PFSK-1 (cell line): ENCODE measurements around the gene MAD1L1.

Source experiments
- FOXP2 ChIP-seq: optimal IDR thresholded peaks from 2 replicates; pipeline ENCODE3; 2011; ENCODE audit warnings: borderline replicate concordance, control low read depth, inconsistent platforms; ENCODE audit not compliant: insufficient read depth; ENCODE audit errors: extremely low read length, extremely low read depth
- POLR2AphosphoS5 ChIP-seq: IDR thresholded peaks from 2 replicates; pipeline ENCODE4 v1.6.1; 2012; ENCODE audit warnings: low read depth, mild to moderate bottlenecking, control low read depth, low read length, moderate library complexity
- SIN3A ChIP-seq: IDR thresholded peaks from 2 replicates; pipeline ENCODE4 v1.6.1; 2012; ENCODE audit warnings: mild to moderate bottlenecking, low read length, moderate library complexity, borderline replicate concordance; ENCODE audit not compliant: insufficient read depth
- TAF1 ChIP-seq: IDR thresholded peaks from 2 replicates; pipeline ENCODE4 v1.6.1; 2012; ENCODE audit warnings: low read length, control low read depth, borderline replicate concordance; ENCODE audit not compliant: insufficient read depth
- TF ChIP-seq, protein P1 (sequence below), 2 experiments: IDR thresholded peaks; 2 replicates each; pipeline versions ENCODE4 v1.6.1 to v1.8.0; 2011 to 2012; ENCODE audit warnings: low read depth in 2 of 2, low read length in 2 of 2, control low read depth in 1 of 2, inconsistent platforms in 1 of 2, mild to moderate bottlenecking in 1 of 2, moderate library complexity in 1 of 2; ENCODE audit not compliant: insufficient read depth in 1 of 2

Gene MAD1L1

DNA sequence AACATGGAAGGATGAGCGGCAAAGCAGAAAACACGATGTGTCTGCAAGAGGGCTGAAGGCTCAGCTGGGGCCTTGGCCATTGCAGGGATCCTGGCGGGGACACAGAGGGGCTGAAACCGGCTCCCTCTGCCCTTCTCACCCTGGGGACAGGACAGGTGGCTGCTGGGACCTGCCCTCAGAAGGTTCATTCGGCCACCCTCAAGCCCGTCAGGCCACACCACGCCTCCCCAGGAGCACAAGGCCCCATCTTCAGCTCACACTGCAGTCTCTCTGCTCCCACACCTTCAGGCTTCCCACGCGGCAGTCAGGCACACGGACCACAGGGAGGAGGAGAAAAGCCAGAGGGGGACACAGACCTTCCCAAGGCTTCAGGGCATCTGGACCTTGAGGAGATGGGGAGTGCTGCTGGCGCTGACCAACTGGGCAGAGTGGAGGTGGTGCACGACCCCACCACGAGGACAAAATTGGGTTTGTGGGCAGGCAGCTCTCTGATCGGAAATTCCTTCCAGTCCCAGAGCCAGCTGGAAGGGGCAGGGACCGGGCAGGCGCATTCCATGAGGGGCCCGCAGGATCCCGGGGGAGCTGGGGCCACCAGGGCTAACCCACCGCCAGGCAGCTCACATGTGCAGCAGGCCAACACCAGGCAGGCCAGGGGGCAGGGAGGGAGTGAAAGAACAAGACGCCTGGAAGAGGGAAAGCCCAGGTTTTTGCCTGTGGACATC lies 104.0 kb downstream of the MAD1L1 start:
- TF ChIP-seq, protein P1, sequence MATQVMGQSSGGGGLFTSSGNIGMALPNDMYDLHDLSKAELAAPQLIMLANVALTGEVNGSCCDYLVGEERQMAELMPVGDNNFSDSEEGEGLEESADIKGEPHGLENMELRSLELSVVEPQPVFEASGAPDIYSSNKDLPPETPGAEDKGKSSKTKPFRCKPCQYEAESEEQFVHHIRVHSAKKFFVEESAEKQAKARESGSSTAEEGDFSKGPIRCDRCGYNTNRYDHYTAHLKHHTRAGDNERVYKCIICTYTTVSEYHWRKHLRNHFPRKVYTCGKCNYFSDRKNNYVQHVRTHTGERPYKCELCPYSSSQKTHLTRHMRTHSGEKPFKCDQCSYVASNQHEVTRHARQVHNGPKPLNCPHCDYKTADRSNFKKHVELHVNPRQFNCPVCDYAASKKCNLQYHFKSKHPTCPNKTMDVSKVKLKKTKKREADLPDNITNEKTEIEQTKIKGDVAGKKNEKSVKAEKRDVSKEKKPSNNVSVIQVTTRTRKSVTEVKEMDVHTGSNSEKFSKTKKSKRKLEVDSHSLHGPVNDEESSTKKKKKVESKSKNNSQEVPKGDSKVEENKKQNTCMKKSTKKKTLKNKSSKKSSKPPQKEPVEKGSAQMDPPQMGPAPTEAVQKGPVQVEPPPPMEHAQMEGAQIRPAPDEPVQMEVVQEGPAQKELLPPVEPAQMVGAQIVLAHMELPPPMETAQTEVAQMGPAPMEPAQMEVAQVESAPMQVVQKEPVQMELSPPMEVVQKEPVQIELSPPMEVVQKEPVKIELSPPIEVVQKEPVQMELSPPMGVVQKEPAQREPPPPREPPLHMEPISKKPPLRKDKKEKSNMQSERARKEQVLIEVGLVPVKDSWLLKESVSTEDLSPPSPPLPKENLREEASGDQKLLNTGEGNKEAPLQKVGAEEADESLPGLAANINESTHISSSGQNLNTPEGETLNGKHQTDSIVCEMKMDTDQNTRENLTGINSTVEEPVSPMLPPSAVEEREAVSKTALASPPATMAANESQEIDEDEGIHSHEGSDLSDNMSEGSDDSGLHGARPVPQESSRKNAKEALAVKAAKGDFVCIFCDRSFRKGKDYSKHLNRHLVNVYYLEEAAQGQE (IDR thresholded peaks at IDR 0.05; ENCODE audit: insufficient read depth in 1 of 2, low read depth in 2 of 2, low read length in 2 of 2): no peak
- TF ChIP-seq FOXP2: no peak
- TF ChIP-seq POLR2AphosphoS5: no peak
- no peak for TF ChIP-seq TAF1
- no peak for TF ChIP-seq SIN3A

DNA sequence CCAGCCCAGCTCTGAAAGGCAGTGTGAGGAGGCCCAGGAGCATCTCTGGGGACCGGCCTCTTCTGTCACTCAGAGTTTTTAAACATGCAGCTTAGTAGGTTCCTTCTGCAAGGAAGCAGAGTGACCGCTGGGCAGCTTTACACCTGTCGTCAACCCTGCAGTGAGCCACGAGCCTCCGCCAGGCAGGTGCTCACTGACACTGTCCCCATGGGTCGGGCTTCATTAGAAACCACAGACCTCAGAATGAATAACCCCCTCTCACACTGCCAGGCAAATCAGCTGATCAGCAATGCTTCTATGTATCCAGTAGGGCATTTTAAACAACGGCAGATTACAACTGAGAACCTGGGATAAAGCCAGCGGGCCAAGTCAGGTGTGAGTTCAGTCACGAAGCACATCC lies 106.1 kb downstream of the MAD1L1 start:
- TF ChIP-seq SIN3A: no peak
- TF ChIP-seq TAF1: no peak
- TF ChIP-seq FOXP2: no peak
- no peak for TF ChIP-seq POLR2AphosphoS5
- TF ChIP-seq, protein P1 (IDR thresholded peaks at IDR 0.05; ENCODE audit: insufficient read depth in 1 of 2, low read depth in 2 of 2, low read length in 2 of 2): no peak

DNA sequence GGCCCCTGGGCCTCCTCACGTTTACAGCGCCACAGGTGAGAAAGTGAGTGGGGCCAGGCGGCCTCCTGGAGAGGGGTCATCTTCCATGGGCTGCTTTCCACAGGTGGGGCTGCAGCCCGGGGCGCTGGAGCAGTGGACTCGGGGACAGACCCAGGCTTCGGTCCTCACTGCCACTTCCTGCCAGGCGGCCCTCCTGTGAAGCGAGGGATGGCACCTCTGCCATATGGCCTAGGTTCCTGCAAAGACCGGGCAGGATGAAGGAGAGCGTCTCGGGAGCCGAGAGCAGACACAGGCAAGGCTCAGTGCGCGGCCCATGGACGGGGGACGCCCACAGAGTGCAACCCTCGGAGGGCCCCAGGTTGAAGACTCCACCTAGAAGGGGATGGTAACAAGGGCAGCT lies 106.8 kb downstream of the MAD1L1 start:
- TF ChIP-seq, protein P1 (IDR thresholded peaks at IDR 0.05; ENCODE audit: insufficient read depth in 1 of 2, low read depth in 2 of 2, low read length in 2 of 2): no peak
- TF ChIP-seq TAF1 (no peak), POLR2AphosphoS5 (no peak), SIN3A (no peak), FOXP2 (no peak)

DNA sequence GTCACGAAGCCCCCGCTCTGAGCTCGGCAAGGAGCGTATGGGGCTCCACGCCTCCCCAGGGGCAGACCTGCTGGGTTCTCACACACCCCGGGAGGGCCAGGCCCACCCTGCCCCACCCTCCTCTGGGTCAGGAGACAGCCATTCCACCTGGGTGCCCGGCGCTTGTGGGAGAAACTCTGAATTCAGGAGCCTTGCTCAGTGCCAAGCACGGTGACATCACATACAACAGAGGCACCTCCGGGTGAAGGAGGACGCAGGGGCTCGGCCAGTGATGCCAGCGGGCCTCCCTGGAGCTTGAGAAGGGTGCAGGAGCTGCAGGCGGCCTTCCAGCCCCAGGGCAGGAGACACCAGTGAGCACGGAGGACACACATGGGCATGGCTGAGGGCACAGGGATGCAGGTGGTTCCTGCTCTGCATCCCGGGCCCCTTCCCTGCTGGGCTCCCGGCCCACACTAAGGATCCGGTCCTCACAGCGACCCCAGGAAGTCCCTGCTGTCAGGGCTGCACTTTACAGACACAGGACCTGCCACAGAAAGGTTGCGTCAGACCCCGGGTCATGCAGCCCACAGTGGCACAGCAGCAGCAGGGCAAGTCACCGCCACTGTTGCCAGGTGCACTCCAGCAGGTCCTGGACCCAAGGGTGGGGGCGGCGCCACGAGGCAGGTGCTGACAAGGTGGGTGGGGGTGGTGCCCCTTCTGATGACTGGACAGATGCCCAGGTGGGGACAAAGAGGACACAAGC lies 108.0 kb downstream of the MAD1L1 start:
- no peak for TF ChIP-seq TAF1
- TF ChIP-seq FOXP2: no peak
- no peak for TF ChIP-seq SIN3A
- TF ChIP-seq, protein P1 (IDR thresholded peaks at IDR 0.05; ENCODE audit: insufficient read depth in 1 of 2, low read depth in 2 of 2, low read length in 2 of 2): no peak
- TF ChIP-seq POLR2AphosphoS5: no peak

DNA sequence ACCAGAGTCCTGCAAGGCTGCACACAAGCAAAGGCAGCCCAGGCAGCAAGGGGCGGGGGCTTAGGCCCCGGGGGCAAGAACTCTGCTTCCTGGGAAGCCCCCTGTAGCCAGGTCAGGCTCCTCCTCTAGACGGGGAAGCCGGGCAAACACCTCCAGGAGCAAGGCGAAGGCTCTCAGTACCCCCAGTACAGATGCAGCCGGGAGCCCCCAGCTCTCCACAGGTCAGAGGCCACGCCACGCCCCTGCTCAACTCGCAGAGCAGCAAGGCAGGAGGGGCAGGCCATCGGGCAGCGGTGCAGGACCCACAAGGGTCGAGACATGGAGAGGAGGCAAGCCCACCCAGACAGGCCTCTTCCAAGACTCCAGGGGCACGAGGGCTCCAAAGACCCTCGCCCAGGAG lies 108.8 kb downstream of the MAD1L1 start:
- TF ChIP-seq FOXP2 (no peak), TAF1 (no peak), SIN3A (no peak)
- TF ChIP-seq, protein P1 (IDR thresholded peaks at IDR 0.05; ENCODE audit: insufficient read depth in 1 of 2, low read depth in 2 of 2, low read length in 2 of 2): no peak
